ENCODE data around the gene RABGEF1. TPM values are rescaled to one million over a fixed set of nuclear protein-coding genes. Genes with fewer than 3 reads are reported as not detected.
"Not testable (repeated sequence)": the region's sequence is repeated elsewhere in the genome, so short reads cannot be mapped to it uniquely, and the experiment has no call there.

The RABGEF1 gene
- total RNA-seq, 2 donors from 2014 or later: 19.1 to 25.1 TPM

DNA sequence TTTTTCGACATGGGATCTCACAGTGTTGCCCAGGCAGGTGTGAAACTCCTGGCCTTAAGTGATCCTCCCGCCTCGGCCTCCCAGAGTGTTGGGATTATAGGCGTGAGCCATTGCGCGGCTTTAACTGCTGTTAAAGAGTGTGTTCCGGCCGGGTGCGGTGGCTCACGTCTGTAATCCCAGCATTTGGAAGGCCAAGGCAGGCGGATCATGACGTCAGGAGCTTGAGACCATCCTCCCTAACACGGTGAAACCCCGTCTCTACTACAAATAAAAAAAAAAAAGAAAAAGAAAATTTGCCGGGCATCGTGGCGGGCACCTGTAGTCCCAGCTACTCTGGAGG is 1.1 kb downstream of the RABGEF1 start:
- no peak for DNase-seq
- Histone ChIP-seq H3K27ac (peak overlapping the region; percentile 98), H3K36me3 (no peaks in the 10 kb centered on the region), H3K4me3 (peak overlapping the region; percentile 94), H3K9ac (ENCODE audit: low read depth in 2 of 2, low read length in 2 of 2) (peak overlapping the region in 1 of 2 donors; percentile 98), H3K27me3 (no peaks in the 10 kb centered on the region), H3K9me3 (no peaks in the 10 kb centered on the region), H3K4me1 (no peaks in the 10 kb centered on the region)
- TF ChIP-seq, protein P1, sequence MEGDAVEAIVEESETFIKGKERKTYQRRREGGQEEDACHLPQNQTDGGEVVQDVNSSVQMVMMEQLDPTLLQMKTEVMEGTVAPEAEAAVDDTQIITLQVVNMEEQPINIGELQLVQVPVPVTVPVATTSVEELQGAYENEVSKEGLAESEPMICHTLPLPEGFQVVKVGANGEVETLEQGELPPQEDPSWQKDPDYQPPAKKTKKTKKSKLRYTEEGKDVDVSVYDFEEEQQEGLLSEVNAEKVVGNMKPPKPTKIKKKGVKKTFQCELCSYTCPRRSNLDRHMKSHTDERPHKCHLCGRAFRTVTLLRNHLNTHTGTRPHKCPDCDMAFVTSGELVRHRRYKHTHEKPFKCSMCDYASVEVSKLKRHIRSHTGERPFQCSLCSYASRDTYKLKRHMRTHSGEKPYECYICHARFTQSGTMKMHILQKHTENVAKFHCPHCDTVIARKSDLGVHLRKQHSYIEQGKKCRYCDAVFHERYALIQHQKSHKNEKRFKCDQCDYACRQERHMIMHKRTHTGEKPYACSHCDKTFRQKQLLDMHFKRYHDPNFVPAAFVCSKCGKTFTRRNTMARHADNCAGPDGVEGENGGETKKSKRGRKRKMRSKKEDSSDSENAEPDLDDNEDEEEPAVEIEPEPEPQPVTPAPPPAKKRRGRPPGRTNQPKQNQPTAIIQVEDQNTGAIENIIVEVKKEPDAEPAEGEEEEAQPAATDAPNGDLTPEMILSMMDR (IDR thresholded peaks at IDR 0.05): no peak
- intact Hi-C loops (cut with DNase I): no loop called here

DNA sequence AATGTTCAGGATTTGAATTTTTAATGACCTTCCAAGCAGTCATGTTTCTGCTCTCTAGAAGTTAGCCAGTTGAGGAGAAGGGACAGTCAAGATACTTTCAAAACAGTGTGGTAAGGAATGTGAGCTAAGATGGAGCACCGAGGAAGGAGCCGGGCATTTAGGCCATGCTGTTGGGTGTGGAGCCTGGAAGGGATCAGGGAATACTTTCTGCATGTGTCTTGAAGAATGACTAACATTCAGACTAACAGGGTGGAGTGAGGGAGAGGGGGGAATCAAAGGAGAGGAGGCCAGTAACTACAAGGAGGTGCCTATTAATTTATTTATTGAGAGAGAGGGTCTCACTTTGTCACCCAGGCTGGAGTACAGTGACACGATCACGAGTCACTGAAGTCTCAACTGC is 1.8 kb downstream of the RABGEF1 start:
- DNase-seq; H3K36me3 ChIP-seq; H3K4me3 ChIP-seq; H3K27ac ChIP-seq; H3K27me3 ChIP-seq; intact Hi-C loops (cut with DNase I); H3K4me1 ChIP-seq; H3K9me3 ChIP-seq; H3K9ac ChIP-seq (ENCODE audit: low read depth in 2 of 2, low read length in 2 of 2): not testable (repeated sequence)

DNA sequence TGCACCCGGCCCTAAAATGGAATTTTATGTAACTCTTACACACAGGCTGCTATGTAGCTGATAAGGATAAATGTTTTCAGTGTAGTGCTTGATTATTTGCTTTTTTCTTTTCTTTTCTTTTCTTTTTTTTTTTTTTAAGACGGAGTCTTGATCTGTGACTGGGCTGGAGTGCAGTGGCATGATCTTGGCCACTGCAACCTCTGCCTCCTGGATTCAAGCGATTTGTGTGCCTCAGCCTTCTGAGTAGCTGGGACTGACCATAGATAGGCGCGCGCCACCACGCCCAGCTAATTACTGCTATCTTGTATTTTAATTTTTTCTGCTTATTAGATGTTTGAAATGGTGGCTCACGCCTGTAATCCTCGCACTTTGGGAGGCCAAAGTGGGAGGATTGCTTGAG is 3.4 kb downstream of the RABGEF1 start:
- H3K27ac ChIP-seq: no peak overlapping the region
- no peak overlapping the region for H3K9ac ChIP-seq (ENCODE audit: low read depth in 2 of 2, low read length in 2 of 2)
- TF ChIP-seq, protein P1 (IDR thresholded peaks at IDR 0.05): no peak
- no peaks in the 10 kb centered on the region for H3K36me3 ChIP-seq
- H3K4me3 ChIP-seq: no peak overlapping the region
- intact Hi-C loops (cut with DNase I): no loop called here
- H3K4me1 ChIP-seq: no peaks in the 10 kb centered on the region
- H3K9me3 ChIP-seq: no peaks in the 10 kb centered on the region
- no peak for DNase-seq
- H3K27me3 ChIP-seq: no peaks in the 10 kb centered on the region

DNA sequence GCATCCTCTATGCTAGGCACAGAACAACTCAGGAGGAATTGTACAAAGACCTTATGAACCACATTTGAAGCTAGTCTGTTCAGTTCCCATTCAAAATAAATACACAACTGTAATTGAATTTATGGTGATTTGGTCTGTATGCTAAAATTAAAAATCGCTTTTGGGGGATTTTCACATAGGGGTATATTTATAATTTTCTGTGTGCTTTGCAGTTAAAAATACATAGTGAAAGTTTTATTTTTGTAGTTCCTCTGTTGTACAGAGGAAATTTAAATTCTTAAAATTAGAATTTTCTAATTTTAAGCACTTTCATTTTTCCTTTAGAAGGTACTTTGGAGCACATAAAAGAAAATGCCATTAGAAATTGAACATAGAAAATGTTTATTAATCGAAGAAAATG is 6.9 kb downstream of the RABGEF1 start:
- TF ChIP-seq, protein P1 (IDR thresholded peaks at IDR 0.05): no peak
- no peaks in the 10 kb centered on the region for H3K4me1 ChIP-seq
- no peaks in the 10 kb centered on the region for H3K27me3 ChIP-seq
- no peak overlapping the region for H3K4me3 ChIP-seq
- no peak overlapping the region for H3K27ac ChIP-seq
- no peak for DNase-seq
- intact Hi-C loops (cut with DNase I): no loop called here
- H3K9me3 ChIP-seq: no peaks in the 10 kb centered on the region
- no peak overlapping the region for H3K9ac ChIP-seq (ENCODE audit: low read depth in 2 of 2, low read length in 2 of 2)
- no peaks in the 10 kb centered on the region for H3K36me3 ChIP-seq

DNA sequence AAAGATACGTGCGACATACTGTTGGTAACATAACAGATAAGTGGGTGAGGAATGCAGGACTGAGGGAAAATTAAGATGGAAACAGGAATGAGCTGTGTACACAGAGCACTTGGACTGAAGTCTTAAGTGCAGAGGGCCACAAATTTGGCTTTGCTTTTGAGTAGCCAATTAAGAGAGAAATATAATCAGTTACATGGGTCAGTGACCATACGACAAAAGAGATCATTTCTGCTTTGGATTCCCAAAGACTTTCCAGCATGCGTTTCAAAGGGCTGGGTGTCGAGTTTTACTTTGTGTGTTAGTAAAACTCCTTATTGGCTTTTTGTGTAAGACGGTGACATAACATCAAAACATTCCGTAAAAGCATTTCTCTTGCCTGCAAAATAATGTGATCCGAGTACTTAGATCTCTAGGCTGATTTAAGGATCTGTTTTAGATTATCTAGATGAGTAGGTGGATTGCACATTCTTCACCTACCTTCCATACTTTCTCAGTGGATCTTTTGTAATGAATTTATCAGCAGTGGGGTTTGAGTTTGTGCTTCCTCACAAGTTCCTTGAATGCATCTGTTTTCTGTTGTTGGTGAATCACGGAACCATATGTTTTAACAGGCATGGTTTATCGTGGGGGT is 7.5 kb downstream of the RABGEF1 start:
- no peaks in the 10 kb centered on the region for H3K9me3 ChIP-seq
- H3K4me3 ChIP-seq: no peak overlapping the region
- intact Hi-C loops (cut with DNase I): no loop called here
- DNase-seq: no peak
- no peak overlapping the region for H3K9ac ChIP-seq (ENCODE audit: low read depth in 2 of 2, low read length in 2 of 2)
- TF ChIP-seq, protein P1 (IDR thresholded peaks at IDR 0.05): no peak
- no peak overlapping the region for H3K27ac ChIP-seq
- H3K4me1 ChIP-seq: no peaks in the 10 kb centered on the region
- no peaks in the 10 kb centered on the region for H3K36me3 ChIP-seq
- H3K27me3 ChIP-seq: no peaks in the 10 kb centered on the region

DNA sequence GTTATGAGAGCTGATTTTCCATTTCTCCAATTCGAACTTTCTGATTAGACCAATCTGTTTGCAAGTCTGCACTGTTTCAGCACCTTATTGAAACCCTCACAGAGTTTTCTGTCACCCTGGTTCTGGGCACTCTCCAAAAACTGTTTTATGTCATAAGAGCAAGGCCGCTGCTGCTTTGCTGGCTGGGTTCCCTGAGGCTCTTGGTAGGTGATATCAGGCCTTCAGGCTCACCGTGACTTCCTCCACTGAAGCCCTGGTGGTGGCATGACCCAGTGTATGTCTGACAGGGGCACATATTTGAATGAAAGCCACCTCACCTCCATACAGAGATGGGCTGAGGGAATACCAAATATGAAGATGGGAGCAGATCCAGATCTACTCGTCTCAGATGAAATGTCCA is 8.3 kb downstream of the RABGEF1 start:
- TF ChIP-seq, protein P1 (IDR thresholded peaks at IDR 0.05): no peak
- Histone ChIP-seq H3K36me3 (no peaks in the 10 kb centered on the region), H3K4me1 (no peaks in the 10 kb centered on the region), H3K9ac (ENCODE audit: low read depth in 2 of 2, low read length in 2 of 2) (no peak overlapping the region), H3K27ac (no peak overlapping the region), H3K4me3 (no peak overlapping the region), H3K27me3 (no peaks in the 10 kb centered on the region), H3K9me3 (no peaks in the 10 kb centered on the region)
- intact Hi-C loops (cut with DNase I): no loop called here
- DNase-seq: no peak

Data from colonic mucosa (tissue), 4 donors.